IPS-18a (cell line): ENCODE results near the gene LPAR1.

Experiments
- H3K27ac ChIP-seq: one replicate; pipeline ENCODE4 v1.5.1; 2013; ENCODE audit warnings: low read length
- H3K27me3 ChIP-seq: one replicate; pipeline ENCODE4 v1.6.1; 2013; ENCODE audit warnings: mild to moderate bottlenecking, low read length; ENCODE audit not compliant: control insufficient read depth, insufficient read depth
- H3K36me3 ChIP-seq: one replicate; pipeline ENCODE4 v1.6.1; 2013; ENCODE audit warnings: low read depth, low read length; ENCODE audit not compliant: control insufficient read depth
- H3K4me1 ChIP-seq: one replicate; pipeline ENCODE4 v1.6.1; 2013; ENCODE audit warnings: low read depth, low read length; ENCODE audit not compliant: control insufficient read depth
- H3K4me3 ChIP-seq: one replicate; pipeline ENCODE4 v1.5.1; 2013; ENCODE audit warnings: low read length
- H3K9ac ChIP-seq: one replicate; pipeline ENCODE4 v1.6.1; 2013; ENCODE audit warnings: mild to moderate bottlenecking, low read length, moderate library complexity
- H3K9me3 ChIP-seq: one replicate; pipeline ENCODE4 v1.6.1; 2013; ENCODE audit warnings: low read depth, low read length; ENCODE audit not compliant: control insufficient read depth

LPAR1 gene

GRCh38 chr9:110911659-110912418 lies 126.4 kb downstream of the LPAR1 start:
- H3K36me3 ChIP-seq, result no peaks in the 10 kb centered on the region
- no peaks in the 10 kb centered on the region for H3K27me3 ChIP-seq
- H3K4me3 ChIP-seq, result no peak overlapping the region
- H3K27ac ChIP-seq, result no peak overlapping the region
- no peaks in the 10 kb centered on the region for H3K4me1 ChIP-seq
- no peak overlapping the region for H3K9ac ChIP-seq
- peaks cover 5% of the 10 kb centered on the region for H3K9me3 ChIP-seq

- Histone ChIP-seq H3K4me3 (no peak overlapping the region), H3K9ac (no peak overlapping the region), H3K9me3 (peaks cover 5% of the 10 kb centered on the region), H3K36me3 (no peaks in the 10 kb centered on the region), H3K4me1 (no peaks in the 10 kb centered on the region), H3K27me3 (no peaks in the 10 kb centered on the region), H3K27ac (no peak overlapping the region)
Measured at GRCh38 chr9:110908894-110909293, 129.4 kb downstream of the LPAR1 start.

- Histone ChIP-seq H3K36me3 (no peaks in the 10 kb centered on the region), H3K4me3 (no peak overlapping the region), H3K27ac (no peak overlapping the region), H3K9me3 (no peaks in the 10 kb centered on the region), H3K9ac (no peak overlapping the region), H3K27me3 (no peaks in the 10 kb centered on the region), H3K4me1 (no peaks in the 10 kb centered on the region)
Measured at GRCh38 chr9:110900917-110901316, 137.4 kb downstream of the LPAR1 start.

- Histone ChIP-seq H3K4me1 (no peaks in the 10 kb centered on the region), H3K27ac (no peak overlapping the region)
Measured at GRCh38 chr9:110900456-110900855, 137.8 kb downstream of the LPAR1 start.

GRCh38 chr9:110898866-110899265 lies 139.4 kb downstream of the LPAR1 start:
- Histone ChIP-seq H3K9me3 (no peaks in the 10 kb centered on the region), H3K36me3 (no peaks in the 10 kb centered on the region), H3K4me1 (no peaks in the 10 kb centered on the region), H3K27ac (no peak overlapping the region), H3K4me3 (no peak overlapping the region), H3K27me3 (no peaks in the 10 kb centered on the region), H3K9ac (no peak overlapping the region)

More at GRCh38 chr9:110900456-110900855, 137.8 kb downstream of the LPAR1 start:
- H3K36me3 ChIP-seq, result no peaks in the 10 kb centered on the region
- no peaks in the 10 kb centered on the region for H3K27me3 ChIP-seq
- no peak overlapping the region for H3K4me3 ChIP-seq
- no peak overlapping the region for H3K9ac ChIP-seq
- H3K9me3 ChIP-seq, result no peaks in the 10 kb centered on the region

- no peaks in the 10 kb centered on the region for H3K9me3 ChIP-seq
- no peak overlapping the region for H3K9ac ChIP-seq
- no peaks in the 10 kb centered on the region for H3K36me3 ChIP-seq
- no peaks in the 10 kb centered on the region for H3K27me3 ChIP-seq
- H3K4me3 ChIP-seq, result no peak overlapping the region
- no peak overlapping the region for H3K27ac ChIP-seq
- H3K4me1 ChIP-seq, result no peaks in the 10 kb centered on the region
Measured at GRCh38 chr9:110898358-110898757, 139.9 kb downstream of the LPAR1 start.

GRCh38 chr9:110897943-110898342 lies 140.3 kb downstream of the LPAR1 start:
- H3K4me3 ChIP-seq, result no peak overlapping the region

GRCh38 chr9:110895147-110895905 lies 142.9 kb downstream of the LPAR1 start:
- Histone ChIP-seq H3K36me3 (no peaks in the 10 kb centered on the region), H3K27ac (no peak overlapping the region), H3K4me3 (no peak overlapping the region), H3K9ac (no peak overlapping the region), H3K4me1 (no peaks in the 10 kb centered on the region), H3K27me3 (no peaks in the 10 kb centered on the region), H3K9me3 (no peaks in the 10 kb centered on the region)

More at GRCh38 chr9:110897943-110898342, 140.3 kb downstream of the LPAR1 start:
- no peaks in the 10 kb centered on the region for H3K9me3 ChIP-seq
- H3K27me3 ChIP-seq, result no peaks in the 10 kb centered on the region
- H3K4me1 ChIP-seq, result no peaks in the 10 kb centered on the region
- H3K36me3 ChIP-seq, result no peaks in the 10 kb centered on the region
- H3K27ac ChIP-seq, result no peak overlapping the region
- no peak overlapping the region for H3K9ac ChIP-seq

GRCh38 chr9:110894731-110895130 lies 143.5 kb downstream of the LPAR1 start:
- H3K4me3 ChIP-seq, result no peak overlapping the region
- no peaks in the 10 kb centered on the region for H3K9me3 ChIP-seq

GRCh38 chr9:110892689-110893088 lies 145.6 kb downstream of the LPAR1 start:
- H3K9me3 ChIP-seq, result no peaks in the 10 kb centered on the region
- H3K4me3 ChIP-seq, result no peak overlapping the region
- no peaks in the 10 kb centered on the region for H3K4me1 ChIP-seq
- no peak overlapping the region for H3K9ac ChIP-seq
- no peak overlapping the region for H3K27ac ChIP-seq
- H3K36me3 ChIP-seq, result no peaks in the 10 kb centered on the region
- H3K27me3 ChIP-seq, result no peaks in the 10 kb centered on the region

More at GRCh38 chr9:110894731-110895130, 143.5 kb downstream of the LPAR1 start:
- H3K36me3 ChIP-seq, result no peaks in the 10 kb centered on the region
- no peak overlapping the region for H3K9ac ChIP-seq
- no peaks in the 10 kb centered on the region for H3K27me3 ChIP-seq
- no peaks in the 10 kb centered on the region for H3K4me1 ChIP-seq
- no peak overlapping the region for H3K27ac ChIP-seq

GRCh38 chr9:110891760-110892159 lies 146.5 kb downstream of the LPAR1 start:
- no peak overlapping the region for H3K4me3 ChIP-seq
- no peak overlapping the region for H3K27ac ChIP-seq

More at GRCh38 chr9:110891760-110892159, 146.5 kb downstream of the LPAR1 start:
- Histone ChIP-seq H3K9me3 (no peaks in the 10 kb centered on the region), H3K36me3 (no peaks in the 10 kb centered on the region), H3K4me1 (no peaks in the 10 kb centered on the region), H3K27me3 (no peaks in the 10 kb centered on the region), H3K9ac (no peak overlapping the region)
